Activated CD4-positive, alpha-beta T cell treated with anti-CD3 and anti-CD28 coated beads, Interleukin-2, amount 50 U/mL, for 48 hours (primary cell): ENCODE data around the gene SMIM7.

Source experiments
- DNase-seq, 2 experiments: peaks; one replicate each; pipeline ENCODE4 v3.0.0-alpha.2; 2020

The SMIM7 gene

DNA sequence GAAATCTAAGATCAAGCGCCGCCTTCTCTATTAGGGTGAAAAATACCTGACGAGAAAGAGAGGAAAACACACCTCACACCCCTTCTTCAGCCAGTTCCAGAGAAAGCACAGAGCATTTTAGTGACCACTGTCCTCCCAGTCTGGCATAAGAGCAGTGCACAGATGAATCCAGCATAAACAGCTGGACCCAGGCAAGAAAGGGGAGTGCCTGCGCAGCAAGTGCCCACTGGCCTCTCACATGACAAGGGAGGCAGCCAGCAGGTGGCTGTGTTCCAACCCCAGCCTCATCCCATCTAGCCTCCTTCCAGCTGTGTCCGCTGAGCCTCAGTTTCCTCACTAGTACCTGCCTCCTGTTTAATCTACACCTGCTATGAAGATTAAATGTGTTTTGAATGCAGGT is 39.9 kb downstream of the SMIM7 start:
- DNase-seq: no peak

GRCh38 chr19:16619457-16619856 is 40.5 kb downstream of the SMIM7 start:
- no peak for DNase-seq

DNA sequence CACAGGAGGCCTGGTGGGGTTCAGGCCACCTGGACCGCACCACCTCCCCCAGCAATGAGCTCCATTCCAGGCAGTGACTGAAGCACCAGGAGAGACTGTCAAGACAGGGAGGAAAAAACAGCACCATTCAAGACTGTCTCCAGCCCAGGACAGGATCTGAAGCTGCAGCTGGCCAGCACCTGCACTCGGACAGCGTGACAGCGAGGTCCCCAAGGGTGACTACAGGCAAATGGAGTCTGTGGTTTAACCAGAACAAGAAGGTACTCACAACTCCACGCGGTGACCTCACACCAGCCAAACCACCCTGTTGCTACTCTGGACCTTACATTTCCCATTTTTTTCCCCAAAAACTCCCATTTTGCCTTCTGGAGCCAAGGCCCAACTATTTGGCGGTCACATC is 41.7 kb downstream of the SMIM7 start:
- DNase-seq: no peak

- DNase-seq: no peak
Observed at GRCh38 chr19:16615808-16616207, 44.1 kb downstream of the SMIM7 start.

DNA sequence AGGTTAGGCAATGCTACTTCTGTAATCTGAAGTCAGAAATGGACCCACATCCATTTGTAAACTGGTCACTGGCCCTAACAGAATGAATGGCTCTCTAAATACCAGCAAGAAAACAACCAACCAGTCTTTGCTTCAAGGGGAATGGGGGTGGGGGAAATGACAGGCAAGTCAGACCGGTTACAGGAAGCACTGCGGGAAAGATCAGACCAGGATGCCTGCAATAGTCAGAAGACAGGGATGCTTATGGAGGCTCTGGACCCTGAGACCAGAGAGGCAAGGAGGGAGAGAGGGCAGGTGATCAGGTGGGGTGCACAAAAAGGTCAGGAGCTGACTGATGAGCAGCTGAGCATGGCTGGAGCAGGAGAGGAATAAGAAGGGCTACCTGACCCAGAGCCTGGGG is 45.0 kb downstream of the SMIM7 start:
- DNase-seq: no peak

GRCh38 chr19:16613841-16614240 is 46.1 kb downstream of the SMIM7 start:
- DNase-seq: no peak

DNA sequence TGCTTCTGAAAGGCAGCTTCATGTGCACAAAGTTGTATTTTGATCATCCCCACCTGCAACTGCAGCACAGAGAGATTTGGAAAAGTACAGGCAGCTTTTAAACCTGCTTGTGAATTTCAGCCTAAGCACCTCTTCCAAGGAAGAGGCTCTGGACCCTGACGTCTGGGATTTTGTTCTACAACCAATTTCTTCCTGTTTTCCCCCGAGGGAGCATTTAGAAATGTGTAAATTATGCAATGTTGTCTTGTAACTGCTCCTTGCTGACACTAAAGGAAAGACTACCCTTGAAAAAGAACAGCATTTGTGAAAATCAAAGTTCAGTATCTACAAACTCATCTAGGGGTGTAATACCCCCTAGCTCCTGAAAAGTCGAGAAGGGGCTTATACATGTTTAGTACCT is 47.3 kb downstream of the SMIM7 start:
- no peak for DNase-seq

GRCh38 chr19:16611121-16611520 is 48.8 kb downstream of the SMIM7 start:
- no peak for DNase-seq

- no peak for DNase-seq
Observed at GRCh38 chr19:16609511-16610200, 50.3 kb downstream of the SMIM7 start.

- DNase-seq: no peak
Observed at GRCh38 chr19:16608290-16608739, 51.6 kb downstream of the SMIM7 start.

DNA sequence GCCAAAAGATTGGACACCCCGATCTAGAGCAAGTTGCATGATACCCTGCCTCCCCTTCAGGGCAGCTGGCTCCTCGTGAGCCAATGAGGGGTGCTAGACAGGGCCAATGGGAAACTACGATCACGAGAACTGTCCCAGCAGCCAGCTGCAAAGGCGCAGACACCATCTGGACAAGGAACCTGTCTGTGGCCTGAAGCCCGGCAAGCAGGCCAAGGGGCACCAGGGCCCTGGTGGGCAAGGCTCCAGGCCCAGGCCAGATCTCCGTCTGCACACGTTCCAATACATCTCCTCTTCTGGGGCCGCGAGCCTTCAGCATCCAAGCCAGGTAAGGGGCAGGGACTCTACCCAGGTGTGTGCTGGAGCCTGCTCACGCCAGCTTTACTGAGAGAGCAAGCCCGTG is 52.1 kb downstream of the SMIM7 start:
- DNase-seq: no peak

DNA sequence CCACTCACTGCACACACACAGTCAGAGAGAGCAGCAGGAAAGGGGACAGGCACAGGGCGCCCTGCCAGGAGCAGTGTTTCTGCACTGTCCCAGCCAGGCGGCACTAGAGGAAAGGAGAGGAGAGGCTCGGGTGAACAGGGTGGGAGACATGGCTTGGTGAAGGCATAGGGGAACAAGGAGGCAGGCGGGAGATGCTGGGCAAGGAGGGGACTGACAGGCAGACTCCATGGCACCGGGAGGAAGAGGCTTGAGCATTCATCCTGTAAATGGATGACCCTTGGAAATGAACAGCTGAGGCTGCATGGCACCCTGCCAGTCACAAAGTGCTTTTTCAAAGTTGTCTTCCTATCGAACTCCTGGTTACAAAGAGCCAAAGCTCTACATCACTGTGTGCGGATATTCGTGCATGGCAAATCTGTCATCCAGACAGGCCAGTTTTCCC is 54.4 kb downstream of the SMIM7 start:
- DNase-seq: no peak

DNA sequence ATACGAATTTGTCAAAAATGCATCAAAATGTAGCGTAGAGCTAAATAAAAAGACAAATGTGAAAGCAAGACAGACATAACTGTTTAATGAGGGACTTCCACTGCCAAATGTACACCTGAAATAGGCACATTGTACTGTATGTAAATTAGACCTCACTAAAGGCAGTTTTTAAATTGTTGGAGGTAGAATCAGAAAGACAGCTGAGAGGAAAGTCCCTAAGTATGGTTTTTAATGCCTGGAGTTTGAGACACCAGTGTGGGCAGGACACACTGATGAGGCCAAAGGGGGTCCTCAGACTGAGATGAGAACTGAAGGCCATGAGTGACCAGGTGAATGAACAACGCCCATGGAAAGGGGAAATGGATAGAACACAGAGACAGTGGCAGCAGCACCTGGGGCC is 54.8 kb downstream of the SMIM7 start:
- DNase-seq: no peak

- DNase-seq: no peak
Observed at GRCh38 chr19:16604615-16605014, 55.3 kb downstream of the SMIM7 start.

DNA sequence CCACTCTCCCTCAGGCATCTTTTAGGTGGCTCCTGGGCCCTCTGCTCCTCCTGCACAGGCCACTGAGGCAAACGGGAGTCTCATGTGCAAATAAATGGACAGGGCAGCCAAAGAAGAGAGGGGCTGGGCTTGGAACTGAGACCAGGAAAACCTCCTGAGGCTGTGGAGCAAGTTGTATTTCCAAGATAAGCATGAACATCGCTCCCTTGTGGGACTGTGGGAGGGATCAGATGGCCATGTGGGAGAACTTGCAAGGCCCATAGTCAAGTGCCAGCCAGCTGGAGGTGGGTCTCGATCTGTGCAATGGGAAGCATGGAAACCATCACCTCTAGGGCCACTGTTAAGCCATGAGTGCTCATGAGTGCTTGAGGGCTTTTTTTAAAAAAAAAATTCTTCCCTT is 56.9 kb downstream of the SMIM7 start:
- no peak for DNase-seq

GRCh38 chr19:16601378-16602052 is 58.4 kb downstream of the SMIM7 start:
- no peak for DNase-seq

- DNase-seq: no peak
Observed at GRCh38 chr19:16600824-16601223, 59.1 kb downstream of the SMIM7 start.

DNA sequence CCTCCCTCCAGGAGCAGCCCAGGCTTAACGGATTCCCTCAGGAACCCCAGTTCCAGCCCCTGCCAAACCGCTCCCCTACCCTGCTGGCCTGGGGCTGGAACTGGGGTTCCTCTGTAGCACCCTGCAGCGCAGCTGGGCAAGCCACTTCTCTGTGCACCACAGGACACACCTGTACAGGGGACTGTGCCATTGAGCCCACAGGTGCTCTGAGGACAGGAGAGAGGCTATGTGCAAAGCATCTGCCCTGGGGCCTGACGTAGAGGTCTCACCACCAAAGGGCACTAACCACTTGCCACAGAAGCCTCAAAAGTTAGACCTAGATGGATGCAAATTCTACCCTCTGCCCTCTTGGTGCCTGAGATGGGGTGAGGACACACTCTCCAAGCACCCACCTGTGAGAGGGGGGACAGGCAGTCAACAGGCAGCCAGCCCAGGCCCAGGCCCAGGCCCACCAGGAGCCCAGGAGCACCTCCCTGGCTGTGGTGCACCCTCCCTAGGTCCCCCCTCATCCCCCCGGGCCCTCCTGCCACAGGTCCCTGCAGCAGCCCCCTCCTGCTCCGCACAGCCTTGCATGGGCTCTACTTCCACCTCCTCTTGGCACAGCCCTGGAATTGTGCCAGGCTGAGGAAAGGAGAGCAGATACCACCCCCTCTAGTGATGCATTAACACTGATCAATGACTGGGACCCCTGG is 60.1 kb downstream of the SMIM7 start:
- no peak for DNase-seq

- DNase-seq: no peak
Observed at GRCh38 chr19:16598848-16599247, 61.1 kb downstream of the SMIM7 start.

GRCh38 chr19:16596399-16596798 is 63.5 kb downstream of the SMIM7 start:
- DNase-seq: no peak
